ENCODE data around the gene CPPED1.

CPPED1 gene

DNA sequence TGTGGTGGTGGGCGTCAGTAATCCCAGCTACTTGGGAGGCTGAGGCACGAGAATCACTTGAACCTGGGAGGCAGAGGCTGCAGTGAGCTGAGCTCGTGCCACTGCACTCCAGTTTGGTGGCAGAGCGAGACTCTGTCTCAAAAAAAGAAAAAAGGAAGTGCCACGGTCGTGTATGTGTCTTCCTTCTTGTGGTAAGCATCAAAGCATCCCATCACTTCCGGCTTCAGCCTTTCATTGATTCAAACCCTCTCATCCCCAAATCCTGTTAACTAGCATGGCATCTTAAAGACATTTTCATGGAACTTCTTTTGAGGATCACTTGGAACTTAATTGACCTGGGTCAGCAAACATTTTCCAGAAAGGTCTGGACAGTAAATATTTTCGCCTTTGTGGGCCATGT is 126.2 kb downstream of the CPPED1 start:
- DNase-seq: no peak

DNA sequence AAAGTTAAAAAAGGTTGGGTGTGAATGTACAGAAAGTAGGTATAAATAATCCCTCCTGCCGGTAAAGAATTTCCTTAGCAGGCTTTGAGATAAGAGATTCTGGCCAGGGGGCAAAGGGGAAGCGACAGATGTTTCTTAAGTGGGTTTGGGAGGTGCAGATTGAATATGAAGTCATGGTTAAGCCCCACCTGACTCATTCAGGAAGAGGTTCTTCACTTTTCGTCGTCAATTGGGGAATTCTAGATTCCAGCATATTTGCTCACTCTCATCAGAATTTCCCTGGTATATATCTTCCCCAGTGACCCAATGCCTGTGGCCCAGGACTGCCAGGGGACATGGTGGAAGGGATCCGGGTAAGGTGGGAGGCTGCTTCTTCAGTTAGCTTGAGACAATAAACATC is 127.8 kb downstream of the CPPED1 start:
- no peak for DNase-seq

GRCh38 chr16:12675046-12675445 is 128.6 kb downstream of the CPPED1 start:
- no peak for DNase-seq

DNA sequence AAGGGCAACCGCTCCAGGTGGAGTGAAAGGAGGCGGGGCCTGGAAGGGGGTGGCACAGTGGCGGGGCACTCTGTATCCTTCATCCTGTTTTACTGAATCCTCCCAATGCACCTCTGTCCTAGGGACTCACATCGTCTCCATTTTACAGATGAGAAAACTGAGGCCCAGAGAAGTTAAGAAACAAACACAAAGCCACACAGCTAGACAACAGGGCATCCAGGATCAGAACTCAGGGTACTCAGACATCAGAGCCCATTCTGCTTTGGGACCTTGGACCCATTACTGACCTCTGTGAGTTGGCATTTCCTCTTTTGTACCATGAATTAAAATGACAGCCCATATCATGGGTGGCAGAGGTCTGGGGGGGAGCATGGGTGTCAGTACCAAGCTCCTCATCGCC is 129.2 kb downstream of the CPPED1 start:
- no peak for DNase-seq

GRCh38 chr16:12674071-12674470 is 129.6 kb downstream of the CPPED1 start:
- no peak for DNase-seq

DNA sequence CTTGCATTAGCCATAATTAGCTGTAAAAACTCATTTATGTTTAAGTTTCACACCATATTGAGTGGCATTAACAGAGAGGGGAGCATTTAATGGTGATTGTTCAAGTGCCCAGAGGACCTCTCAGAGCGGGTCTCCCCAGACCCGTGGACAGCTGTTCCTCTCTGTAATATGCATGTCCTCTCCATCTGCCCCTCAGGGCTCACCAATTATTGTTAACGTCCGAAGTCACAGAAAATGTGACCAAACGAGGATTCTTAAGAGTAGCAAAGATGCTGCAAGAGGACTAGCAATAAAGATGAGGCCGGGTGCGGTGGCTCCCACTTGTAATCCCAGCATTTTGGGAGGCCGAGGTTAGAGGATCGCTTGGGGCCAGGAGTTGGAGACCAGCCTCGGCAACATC is 130.2 kb downstream of the CPPED1 start:
- DNase-seq: no peak

GRCh38 chr16:12672986-12673385 is 130.7 kb downstream of the CPPED1 start:
- no peak for DNase-seq

DNA sequence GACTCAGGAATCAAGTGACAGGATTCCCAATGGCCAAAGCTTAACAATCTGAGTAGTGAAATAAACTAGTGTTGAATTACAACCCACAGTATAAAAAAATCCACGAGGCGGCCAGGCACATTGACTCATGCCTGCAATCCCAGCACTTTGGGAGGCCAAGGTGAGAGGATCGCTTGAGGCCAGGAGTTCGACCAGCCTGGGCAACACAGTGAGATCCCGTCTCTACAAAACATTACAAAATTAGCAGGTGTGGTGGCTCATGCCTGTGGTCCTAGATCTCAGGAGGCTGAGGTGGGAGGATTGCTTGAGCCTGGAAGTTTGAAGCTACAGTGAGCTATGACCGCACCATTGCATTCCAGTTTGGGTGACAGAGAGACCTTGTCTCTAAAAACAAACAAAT is 133.8 kb downstream of the CPPED1 start:
- DNase-seq: no peak

DNA sequence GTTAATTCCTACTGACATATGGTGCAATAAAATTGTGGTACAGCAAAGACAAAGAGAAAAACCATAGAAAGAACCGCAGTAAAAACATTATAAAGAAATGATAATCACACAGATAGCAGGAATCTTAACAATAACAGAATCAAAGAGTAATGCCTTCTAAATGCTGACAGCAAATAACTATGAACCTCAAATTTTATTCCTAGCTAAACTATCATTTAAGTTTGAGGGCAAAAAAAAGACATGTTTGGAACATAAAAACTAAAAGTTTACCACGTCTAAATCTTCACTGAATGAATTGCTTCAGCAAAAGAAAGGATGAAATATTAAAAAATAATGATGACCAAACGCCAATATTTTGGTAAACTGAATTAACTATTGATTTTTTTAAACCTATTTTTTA is 135.8 kb downstream of the CPPED1 start:
- DNase-seq: no peak

DNA sequence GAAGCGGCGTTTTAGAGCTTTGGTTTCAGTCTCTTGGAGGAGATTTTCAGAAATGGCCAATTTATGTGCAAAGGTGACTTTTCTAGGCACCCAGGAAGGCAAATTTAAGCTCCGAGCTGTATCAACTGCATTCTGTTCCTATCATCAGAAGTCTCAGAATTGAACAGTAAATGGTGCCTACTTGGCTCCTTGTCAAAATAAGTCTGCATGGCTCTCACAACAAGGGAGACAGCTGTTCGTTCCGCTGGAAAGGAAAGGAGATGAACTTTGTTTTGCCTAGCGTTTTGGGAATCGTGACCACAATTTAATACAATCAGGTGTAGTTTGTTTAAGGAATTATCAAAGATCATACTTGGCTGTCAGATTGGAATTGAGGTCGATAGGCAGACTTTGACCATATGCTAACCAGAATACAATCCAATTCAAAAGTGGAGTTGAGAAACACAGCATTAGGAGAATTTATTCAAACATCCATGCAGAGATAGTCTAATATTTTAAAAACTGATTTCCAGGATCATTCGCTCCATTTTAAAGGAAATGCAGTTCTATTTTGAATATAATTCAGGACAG is 139.4 kb downstream of the CPPED1 start:
- DNase-seq: no peak

- DNase-seq: no peak
These were observed 142.0 kb downstream of the CPPED1 start for GRCh38 chr16:12661656-12662172.

GRCh38 chr16:12659871-12660270 is 143.8 kb downstream of the CPPED1 start:
- DNase-seq: no peak

GRCh38 chr16:12658506-12658905 is 145.2 kb downstream of the CPPED1 start:
- no peak for DNase-seq

DNA sequence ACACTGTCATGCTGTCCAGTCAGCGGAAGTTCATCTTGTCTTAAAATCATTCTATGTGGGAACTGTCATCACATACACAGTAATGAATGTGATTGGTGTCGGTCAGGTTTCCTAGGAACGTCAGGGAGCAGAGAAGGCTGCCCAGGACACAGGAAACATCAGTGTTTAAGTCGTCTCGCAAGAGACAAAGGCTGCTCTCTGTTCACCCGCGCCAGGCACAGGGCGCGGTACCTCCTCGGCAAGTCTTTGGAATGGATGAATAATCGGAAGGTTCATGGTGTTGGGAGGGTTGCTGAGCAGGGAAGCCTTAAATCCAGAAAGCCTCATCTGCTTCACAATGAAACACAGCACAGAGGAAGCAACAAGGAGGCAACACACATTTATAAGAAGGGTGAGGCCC is 148.2 kb downstream of the CPPED1 start:
- DNase-seq: no peak

GRCh38 chr16:12653820-12654392 is 149.8 kb downstream of the CPPED1 start:
- no peak for DNase-seq

DNA sequence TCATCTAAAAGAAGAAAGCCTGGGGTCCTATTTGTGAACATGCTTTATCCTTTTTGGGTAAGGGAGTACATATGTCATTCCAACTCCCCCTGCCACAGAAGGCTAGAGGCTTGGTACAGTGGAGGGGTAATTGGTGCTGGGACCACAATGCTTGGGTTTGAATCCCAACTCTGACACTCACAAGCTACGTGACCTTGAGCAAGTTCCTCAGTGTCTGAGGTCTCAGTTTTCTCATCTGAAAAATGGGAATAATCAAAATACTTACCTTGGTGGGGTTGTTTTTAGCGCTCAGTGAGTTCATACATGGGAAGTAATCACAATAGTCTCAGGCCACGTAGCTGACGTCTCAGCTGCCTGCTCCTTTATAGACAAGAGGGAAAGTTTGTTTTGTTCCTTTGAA is 150.8 kb downstream of the CPPED1 start:
- DNase-seq: no peak

- DNase-seq: no peak
These were observed 151.7 kb downstream of the CPPED1 start for GRCh38 chr16:12651765-12652512.

GRCh38 chr16:12649356-12649755 is 154.3 kb downstream of the CPPED1 start:
- no peak for DNase-seq

- DNase-seq: no peak
These were observed 157.0 kb downstream of the CPPED1 start for GRCh38 chr16:12646490-12647274.

GRCh38 chr16:12646098-12646489 is 157.6 kb downstream of the CPPED1 start:
- no peak for DNase-seq

DNA sequence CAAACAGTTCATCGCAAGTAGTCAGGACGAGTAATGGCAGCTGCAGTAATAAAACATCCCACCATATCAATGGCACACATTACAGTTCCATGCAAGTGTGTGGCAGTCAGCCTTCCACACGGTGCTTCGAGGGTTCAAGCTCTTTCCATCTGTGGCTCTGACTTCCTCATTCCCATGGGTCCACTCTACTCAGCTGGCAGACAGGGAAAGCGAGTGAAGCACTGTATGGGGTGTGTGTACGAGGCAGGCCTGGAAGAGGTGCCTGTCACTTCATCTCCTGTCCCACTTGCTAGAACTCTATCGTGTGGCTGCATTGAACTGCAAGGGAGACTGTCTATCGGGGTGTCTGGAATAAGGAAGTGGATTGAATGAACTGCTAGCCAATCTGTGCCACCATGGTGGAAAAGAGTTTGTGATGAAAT is 160.6 kb downstream of the CPPED1 start:
- no peak for DNase-seq

DNA sequence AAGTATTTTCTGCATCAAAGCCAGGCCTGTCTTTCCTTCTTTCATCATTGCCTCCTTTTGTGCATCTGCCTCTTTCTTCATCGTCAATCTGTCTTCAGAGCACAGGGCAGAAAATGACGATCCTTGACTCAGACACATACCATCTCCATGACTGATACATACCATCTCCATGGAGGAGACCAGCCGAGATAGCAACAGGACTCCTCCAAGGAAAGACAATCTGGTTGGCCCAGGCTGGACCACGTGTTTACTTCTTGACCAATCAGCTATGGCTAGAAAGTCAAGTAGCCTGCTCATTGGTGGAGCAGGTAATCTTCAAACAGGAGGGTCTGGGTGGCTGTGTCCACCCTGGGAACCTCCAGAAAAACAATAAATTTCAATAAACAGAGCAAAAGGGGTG is 164.6 kb downstream of the CPPED1 start:
- no peak for DNase-seq

- no peak for DNase-seq
These were observed 166.7 kb downstream of the CPPED1 start for GRCh38 chr16:12637002-12637401.

DNA sequence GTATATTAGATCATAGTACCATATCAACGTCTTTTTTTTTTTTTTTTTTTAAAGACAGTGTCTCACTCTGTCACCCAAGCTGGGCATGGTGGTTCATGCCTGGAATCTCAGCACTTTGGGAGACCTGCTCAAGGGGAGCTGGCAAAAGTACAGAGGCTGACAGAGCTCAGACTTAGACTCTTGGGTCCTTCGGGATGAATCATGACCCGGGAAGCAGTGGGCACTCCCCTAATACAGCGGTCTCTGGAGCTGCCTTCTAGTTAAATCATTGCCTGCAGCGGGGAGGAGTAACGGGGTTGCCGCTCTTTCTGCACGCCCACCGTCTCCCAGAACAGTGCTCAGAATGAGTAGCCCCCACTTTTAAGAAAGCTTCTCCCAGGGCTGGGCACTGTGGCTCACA is 174.4 kb downstream of the CPPED1 start:
- DNase-seq: no peak

Measured in activated CD4-positive, alpha-beta T cell treated with anti-CD3 and anti-CD28 coated beads, Interleukin-2, amount 50 U/mL, for 1 hour (primary cell).